ENCODE measurements around the gene NAPSA. TPM values are rescaled to one million over a fixed set of nuclear protein-coding genes. Genes with fewer than 3 reads are reported as not detected.
A peak's percentile ranks its signal among the peaks of the same experiment; 100 is the strongest.

Gene NAPSA
- total RNA-seq, 1 donor from 2014 or later: not detected

- Mint-ChIP-seq H3K4me1 (ENCODE audit: low read depth, unreplicated experiment) (peaks cover 6% of the 10 kb centered on the region), H3K9me3 (ENCODE audit: unreplicated experiment) (no peaks in the 10 kb centered on the region), H3K36me3 (ENCODE audit: low read depth, unreplicated experiment) (peaks cover 7% of the 10 kb centered on the region), H3K27ac (ENCODE audit: unreplicated experiment) (peak overlapping the region; percentile 66), H3K27me3 (ENCODE audit: low read depth, unreplicated experiment) (no peaks in the 10 kb centered on the region), H3K4me3 (ENCODE audit: unreplicated experiment) (peak overlapping the region; percentile 94)
- H3K27me3 ChIP-seq (ENCODE audit: insufficient read depth, low read length): no peaks in the 10 kb centered on the region
- H4K20me1 ChIP-seq (ENCODE audit: insufficient read depth, low read length): no peaks in the 10 kb centered on the region
- peak overlapping the region; percentile 48 for H2AFZ ChIP-seq (ENCODE audit: low read depth, low read length)
- H3K9me3 ChIP-seq (ENCODE audit: insufficient read depth, low read depth, low read length): no peaks in the 10 kb centered on the region
- H3K4me1 ChIP-seq (ENCODE audit: insufficient read depth, low read length): peaks cover 11% of the 10 kb centered on the region
- peak overlapping the region; percentile 70 for H3K4me3 ChIP-seq (ENCODE audit: insufficient read depth, low read depth, low read length)
- DNase-seq (ENCODE audit: low read depth) (no peak), FAIRE-seq (no peak)
- H3K79me2 ChIP-seq (ENCODE audit: insufficient read depth, low read length): peaks cover 28% of the 10 kb centered on the region
- TF ChIP-seq, protein P1, sequence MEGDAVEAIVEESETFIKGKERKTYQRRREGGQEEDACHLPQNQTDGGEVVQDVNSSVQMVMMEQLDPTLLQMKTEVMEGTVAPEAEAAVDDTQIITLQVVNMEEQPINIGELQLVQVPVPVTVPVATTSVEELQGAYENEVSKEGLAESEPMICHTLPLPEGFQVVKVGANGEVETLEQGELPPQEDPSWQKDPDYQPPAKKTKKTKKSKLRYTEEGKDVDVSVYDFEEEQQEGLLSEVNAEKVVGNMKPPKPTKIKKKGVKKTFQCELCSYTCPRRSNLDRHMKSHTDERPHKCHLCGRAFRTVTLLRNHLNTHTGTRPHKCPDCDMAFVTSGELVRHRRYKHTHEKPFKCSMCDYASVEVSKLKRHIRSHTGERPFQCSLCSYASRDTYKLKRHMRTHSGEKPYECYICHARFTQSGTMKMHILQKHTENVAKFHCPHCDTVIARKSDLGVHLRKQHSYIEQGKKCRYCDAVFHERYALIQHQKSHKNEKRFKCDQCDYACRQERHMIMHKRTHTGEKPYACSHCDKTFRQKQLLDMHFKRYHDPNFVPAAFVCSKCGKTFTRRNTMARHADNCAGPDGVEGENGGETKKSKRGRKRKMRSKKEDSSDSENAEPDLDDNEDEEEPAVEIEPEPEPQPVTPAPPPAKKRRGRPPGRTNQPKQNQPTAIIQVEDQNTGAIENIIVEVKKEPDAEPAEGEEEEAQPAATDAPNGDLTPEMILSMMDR (IDR thresholded peaks at IDR 0.05; ENCODE audit: insufficient read depth, low read depth, low read length): no peak
- TF ChIP-seq EZH2 (IDR thresholded peaks at IDR 0.05; ENCODE audit: insufficient read depth, low read length): no peak
- H3K27ac ChIP-seq (ENCODE audit: low read depth, low read length): peak overlapping the region; percentile 36
- peaks cover 10% of the 10 kb centered on the region for H3K36me3 ChIP-seq (ENCODE audit: insufficient read depth, low read length)
- H3K4me2 ChIP-seq (ENCODE audit: low read length): peak overlapping the region; percentile 97
- H3K9ac ChIP-seq (ENCODE audit: low read length): peak overlapping the region; percentile 81
Observed at GRCh38 chr19:50383001-50383851, 17.8 kb upstream of the NAPSA start.

DNA sequence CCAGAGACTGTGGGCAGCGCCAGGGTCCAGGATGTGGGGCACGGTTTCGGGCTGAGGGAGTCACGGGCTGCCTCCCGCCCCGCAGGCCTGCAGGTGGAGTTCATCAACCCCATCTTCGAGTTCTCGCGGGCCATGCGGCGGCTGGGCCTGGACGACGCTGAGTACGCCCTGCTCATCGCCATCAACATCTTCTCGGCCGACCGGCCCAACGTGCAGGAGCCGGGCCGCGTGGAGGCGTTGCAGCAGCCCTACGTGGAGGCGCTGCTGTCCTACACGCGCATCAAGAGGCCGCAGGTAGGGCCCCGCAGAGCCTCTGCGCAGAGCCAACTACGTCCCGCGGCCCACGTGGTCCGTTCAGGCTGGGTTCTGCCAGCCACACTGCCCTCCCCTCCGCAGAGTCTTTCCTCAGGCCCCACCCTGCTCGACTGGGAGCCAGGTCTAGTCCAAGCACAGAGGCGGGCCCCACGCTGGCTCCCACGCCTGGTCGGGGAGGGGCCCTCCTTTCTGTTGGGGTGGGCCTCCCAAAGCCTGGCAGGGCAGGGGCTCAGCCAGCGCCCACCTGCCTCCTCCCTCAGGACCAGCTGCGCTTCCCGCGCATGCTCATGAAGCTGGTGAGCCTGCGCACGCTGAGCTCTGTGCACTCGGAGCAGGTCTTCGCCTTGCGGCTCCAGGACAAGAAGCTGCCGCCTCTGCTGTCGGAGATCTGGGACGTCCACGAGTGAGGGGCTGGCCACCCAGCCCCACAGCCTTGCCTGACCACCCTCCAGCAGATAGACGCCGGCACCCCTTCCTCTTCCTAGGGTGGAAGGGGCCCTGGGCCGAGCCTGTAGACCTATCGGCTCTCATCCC, 16.7 kb upstream of the NAPSA start:
- no peak overlapping the region for H3K9ac ChIP-seq (ENCODE audit: low read length)
- H3K36me3 Mint-ChIP-seq (ENCODE audit: low read depth, unreplicated experiment): peaks cover 7% of the 10 kb centered on the region
- no peak overlapping the region for H3K4me3 ChIP-seq (ENCODE audit: insufficient read depth, low read depth, low read length)
- peaks cover 11% of the 10 kb centered on the region for H4K20me1 ChIP-seq (ENCODE audit: insufficient read depth, low read length)
- DNase-seq (ENCODE audit: low read depth) (no peak), FAIRE-seq (no peak)
- H3K27ac ChIP-seq (ENCODE audit: low read depth, low read length): no peak overlapping the region
- H3K27me3 ChIP-seq (ENCODE audit: insufficient read depth, low read length): no peaks in the 10 kb centered on the region
- no peaks in the 10 kb centered on the region for H3K27me3 Mint-ChIP-seq (ENCODE audit: low read depth, unreplicated experiment)
- H3K79me2 ChIP-seq (ENCODE audit: insufficient read depth, low read length): peaks cover 17% of the 10 kb centered on the region
- TF ChIP-seq, protein P1 (IDR thresholded peaks at IDR 0.05; ENCODE audit: insufficient read depth, low read depth, low read length): no peak
- no peak for TF ChIP-seq EZH2 (IDR thresholded peaks at IDR 0.05; ENCODE audit: insufficient read depth, low read length)
- peaks cover 6% of the 10 kb centered on the region for H3K4me1 Mint-ChIP-seq (ENCODE audit: low read depth, unreplicated experiment)
- no peaks in the 10 kb centered on the region for H3K9me3 ChIP-seq (ENCODE audit: insufficient read depth, low read depth, low read length)
- peaks cover 7% of the 10 kb centered on the region for H3K36me3 ChIP-seq (ENCODE audit: insufficient read depth, low read length)
- H3K4me2 ChIP-seq (ENCODE audit: low read length): no peak overlapping the region
- peaks cover 11% of the 10 kb centered on the region for H3K4me1 ChIP-seq (ENCODE audit: insufficient read depth, low read length)
- no peak overlapping the region for H3K27ac Mint-ChIP-seq (ENCODE audit: unreplicated experiment)
- H3K4me3 Mint-ChIP-seq (ENCODE audit: unreplicated experiment): no peak overlapping the region
- H3K9me3 Mint-ChIP-seq (ENCODE audit: unreplicated experiment): no peaks in the 10 kb centered on the region
- H2AFZ ChIP-seq (ENCODE audit: low read depth, low read length): no peak overlapping the region

All from astrocyte (in vitro differentiated cells and primary cell).